Osteoblast (primary cell): ENCODE results near the gene SNRPF. TPM values are rescaled to one million over a fixed set of nuclear protein-coding genes. Genes with fewer than 3 reads are reported as not detected.

Source experiments
- DNase-seq: peaks from one replicate; pipeline ENCODE4 v3.0.0; 2011; ENCODE audit warnings: low spot score, mixed read lengths; ENCODE audit not compliant: insufficient read length; ENCODE audit errors: missing footprints
- H2AFZ ChIP-seq: 2 replicates; pipeline ENCODE4 v1.6.0; 2011; ENCODE audit warnings: mild to moderate bottlenecking, low read length
- H3K27ac ChIP-seq: 2 replicates; pipeline ENCODE4 v1.5.1; 2011; ENCODE audit warnings: mild to moderate bottlenecking, low read depth, low read length, moderate library complexity
- H3K27me3 ChIP-seq: 2 replicates; pipeline ENCODE4 v1.6.0; 2012; ENCODE audit warnings: mild to moderate bottlenecking, control low read depth, inconsistent platforms, low read length, moderate library complexity; ENCODE audit not compliant: insufficient read depth
- H3K36me3 ChIP-seq: 2 replicates; pipeline ENCODE4 v1.5.1; 2011; ENCODE audit warnings: mild to moderate bottlenecking, low read length, control low read depth, moderate library complexity; ENCODE audit not compliant: insufficient read depth
- H3K4me1 ChIP-seq: 2 replicates; pipeline ENCODE4 v1.5.1; 2011; ENCODE audit warnings: mild to moderate bottlenecking, low read length, control low read depth, moderate library complexity; ENCODE audit not compliant: insufficient read depth
- H3K4me2 ChIP-seq: 2 replicates; pipeline ENCODE4 v1.6.0; 2011; ENCODE audit warnings: mild to moderate bottlenecking, low read length; ENCODE audit not compliant: insufficient read depth
- H3K4me3 ChIP-seq: fragments of 200-600 bp; sonication (generic); 3 replicates; pipeline ENCODE4 v1.5.1; 2012; ENCODE audit warnings: mild to moderate bottlenecking, low read length, inconsistent platforms; ENCODE audit not compliant: insufficient read depth
- H3K79me2 ChIP-seq: 2 replicates; pipeline ENCODE4 v1.6.0; 2012; ENCODE audit warnings: mild to moderate bottlenecking, low read length, control low read depth, inconsistent platforms; ENCODE audit not compliant: insufficient read depth
- H3K9me3 ChIP-seq: 2 replicates; pipeline ENCODE4 v1.5.1; 2011; ENCODE audit warnings: low read depth, low read length, control low read depth
- H4K20me1 ChIP-seq: 2 replicates; pipeline ENCODE4 v1.6.0; 2012; ENCODE audit warnings: mild to moderate bottlenecking, low read length, control low read depth; ENCODE audit not compliant: insufficient read depth
- total RNA-seq: library from RNA; depleted of rRNA; stranded (reverse); fragments of >200 nt; gene quantifications from 2 replicates; pipeline ENCODE4 v1.2.3, GENCODE V29; 2012
- TF ChIP-seq, protein P1 (sequence below): IDR thresholded peaks from 2 replicates; pipeline ENCODE4 v1.5.1; 2011; ENCODE audit warnings: mild to moderate bottlenecking, low read depth, low read length, moderate library complexity; ENCODE audit errors: extremely low read depth

The SNRPF gene
- total RNA-seq, 1 donor = 6.2 TPM

DNA sequence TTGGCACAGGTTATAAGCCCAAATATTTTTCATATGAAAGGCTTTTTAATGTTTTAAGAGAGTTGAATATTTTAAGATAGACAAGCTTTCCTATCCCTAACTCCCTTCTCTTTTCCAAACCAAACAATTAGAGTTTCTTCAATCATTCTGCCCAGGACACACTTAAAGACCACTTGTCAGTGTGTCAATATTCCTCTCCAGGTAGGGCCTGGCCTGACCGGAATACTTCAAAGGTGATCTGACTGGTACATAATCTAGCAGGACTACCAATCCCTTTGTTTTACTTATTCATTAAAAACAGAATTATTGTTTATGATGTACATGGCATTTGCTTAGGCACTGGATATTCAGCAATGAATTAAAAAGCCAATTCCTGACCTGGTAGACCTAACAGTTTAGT is 24.2 kb upstream of the SNRPF start:
- Histone ChIP-seq H3K36me3 (no peaks in the 10 kb centered on the region), H3K4me2 (no peak overlapping the region), H3K9me3 (no peaks in the 10 kb centered on the region), H3K27me3 (peaks cover 37% of the 10 kb centered on the region), H3K79me2 (no peaks in the 10 kb centered on the region), H3K4me3 (no peak overlapping the region), H3K4me1 (peaks cover 23% of the 10 kb centered on the region), H2AFZ (no peak overlapping the region), H4K20me1 (no peaks in the 10 kb centered on the region), H3K27ac (no peak overlapping the region)
- TF ChIP-seq, protein P1, sequence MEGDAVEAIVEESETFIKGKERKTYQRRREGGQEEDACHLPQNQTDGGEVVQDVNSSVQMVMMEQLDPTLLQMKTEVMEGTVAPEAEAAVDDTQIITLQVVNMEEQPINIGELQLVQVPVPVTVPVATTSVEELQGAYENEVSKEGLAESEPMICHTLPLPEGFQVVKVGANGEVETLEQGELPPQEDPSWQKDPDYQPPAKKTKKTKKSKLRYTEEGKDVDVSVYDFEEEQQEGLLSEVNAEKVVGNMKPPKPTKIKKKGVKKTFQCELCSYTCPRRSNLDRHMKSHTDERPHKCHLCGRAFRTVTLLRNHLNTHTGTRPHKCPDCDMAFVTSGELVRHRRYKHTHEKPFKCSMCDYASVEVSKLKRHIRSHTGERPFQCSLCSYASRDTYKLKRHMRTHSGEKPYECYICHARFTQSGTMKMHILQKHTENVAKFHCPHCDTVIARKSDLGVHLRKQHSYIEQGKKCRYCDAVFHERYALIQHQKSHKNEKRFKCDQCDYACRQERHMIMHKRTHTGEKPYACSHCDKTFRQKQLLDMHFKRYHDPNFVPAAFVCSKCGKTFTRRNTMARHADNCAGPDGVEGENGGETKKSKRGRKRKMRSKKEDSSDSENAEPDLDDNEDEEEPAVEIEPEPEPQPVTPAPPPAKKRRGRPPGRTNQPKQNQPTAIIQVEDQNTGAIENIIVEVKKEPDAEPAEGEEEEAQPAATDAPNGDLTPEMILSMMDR = no peak
- no peak for DNase-seq

DNA sequence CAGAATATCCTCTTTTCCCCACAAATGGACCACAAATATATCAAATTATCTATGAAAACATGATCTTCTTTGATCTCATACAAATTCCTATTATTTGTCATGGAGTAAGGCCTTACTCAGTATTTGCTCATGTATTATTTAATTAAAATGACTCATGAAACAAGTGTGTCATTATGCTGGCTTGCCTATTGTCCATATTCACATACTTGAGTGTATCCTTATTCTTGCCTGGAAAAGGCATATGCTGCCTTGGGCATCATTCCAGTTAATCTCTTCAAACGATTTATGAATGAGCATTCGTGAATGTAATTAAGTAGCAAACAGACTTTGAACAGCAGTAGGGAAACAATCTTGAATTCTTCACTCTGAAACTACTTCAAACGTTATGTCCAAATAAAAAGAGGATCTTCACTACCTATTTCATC is 22.6 kb upstream of the SNRPF start:
- DNase-seq = no peak
- TF ChIP-seq, protein P1 = no peak
- Histone ChIP-seq H3K36me3 (no peaks in the 10 kb centered on the region), H3K27ac (no peak overlapping the region), H3K27me3 (peaks cover 25% of the 10 kb centered on the region), H3K4me3 (no peak overlapping the region), H4K20me1 (no peaks in the 10 kb centered on the region), H2AFZ (no peak overlapping the region), H3K4me2 (peak overlapping the region; percentile 37), H3K4me1 (peaks cover 23% of the 10 kb centered on the region), H3K9me3 (no peaks in the 10 kb centered on the region), H3K79me2 (no peaks in the 10 kb centered on the region)

DNA sequence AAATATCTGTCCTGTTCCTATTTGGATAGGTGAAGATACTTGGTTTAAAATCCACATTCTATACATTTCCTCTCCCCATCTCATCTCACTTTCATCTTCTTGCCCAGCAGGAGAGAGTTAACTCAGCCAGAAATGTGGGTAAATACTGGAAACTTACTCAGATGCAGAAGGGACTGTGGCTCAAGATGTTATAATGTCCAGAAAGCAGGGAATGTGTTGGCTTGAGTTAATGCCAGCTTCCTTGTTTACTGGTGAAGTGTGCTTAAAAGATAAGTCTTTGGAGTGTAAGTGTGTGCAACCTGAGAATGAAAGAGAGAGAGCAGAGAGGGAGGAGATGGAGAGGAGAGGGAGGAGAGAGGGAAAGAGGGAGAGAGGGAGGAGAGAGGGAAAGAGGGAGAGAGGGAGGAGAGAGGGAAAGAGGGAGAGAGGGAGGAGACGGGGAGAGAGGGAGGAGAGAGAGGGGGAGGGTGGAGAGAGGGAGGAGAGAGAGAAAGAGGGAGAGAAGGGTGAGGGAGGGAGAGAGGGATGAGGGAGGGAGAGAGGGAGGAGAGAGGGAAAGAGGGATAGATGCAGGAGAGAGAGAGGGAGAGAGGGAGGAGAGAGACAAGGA is 22.0 kb upstream of the SNRPF start:
- TF ChIP-seq, protein P1 = no peak
- Histone ChIP-seq H3K9me3 (no peaks in the 10 kb centered on the region), H3K36me3 (no peaks in the 10 kb centered on the region), H3K27me3 (peaks cover 21% of the 10 kb centered on the region), H3K4me2 (peak overlapping the region; percentile 37), H3K4me1 (peaks cover 23% of the 10 kb centered on the region), H3K27ac (no peak overlapping the region), H3K79me2 (no peaks in the 10 kb centered on the region), H2AFZ (peak overlapping the region; percentile 81), H4K20me1 (no peaks in the 10 kb centered on the region), H3K4me3 (no peak overlapping the region)
- DNase-seq = no peak

DNA sequence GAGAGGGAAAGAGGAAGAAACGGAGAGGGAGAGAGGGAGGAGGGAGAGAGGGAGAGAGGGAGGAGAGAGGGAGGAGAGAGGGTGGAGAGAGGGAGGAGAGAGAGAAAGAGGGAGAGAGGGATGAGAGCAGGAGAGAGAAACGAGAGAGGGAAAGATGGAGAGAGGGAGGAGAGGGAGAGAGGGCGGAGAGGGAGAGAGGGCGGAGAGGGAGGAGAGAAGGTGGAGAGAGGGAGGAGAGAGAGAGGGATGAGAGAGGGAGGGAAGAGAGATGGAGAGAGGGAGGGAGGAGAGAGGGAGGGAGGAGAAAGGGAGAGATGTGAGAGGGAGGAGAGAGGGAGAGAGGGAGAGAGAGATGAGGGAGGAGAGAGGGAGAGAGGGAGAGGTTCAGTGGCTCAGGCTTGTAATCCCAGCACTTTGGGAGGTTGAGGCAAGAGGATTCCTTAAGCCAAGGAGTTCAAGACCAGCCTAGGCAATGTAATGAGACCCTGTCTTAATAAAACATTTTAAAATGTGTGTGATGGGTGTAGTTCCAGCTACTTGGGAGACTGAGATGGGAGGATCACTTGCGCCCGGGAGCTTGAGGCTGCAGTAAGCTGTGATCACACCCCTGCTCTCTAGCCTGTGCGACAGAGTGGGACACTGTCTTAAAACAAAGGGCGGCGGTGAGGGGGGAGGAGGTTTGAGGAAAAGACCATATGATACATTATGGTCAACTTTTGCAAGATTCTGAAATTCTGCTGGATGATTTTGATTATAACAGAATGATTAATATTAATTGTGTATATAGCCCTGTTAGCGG is 21.3 kb upstream of the SNRPF start:
- peak overlapping the region; percentile 81 for H2AFZ ChIP-seq
- peak overlapping the region; percentile 37 for H3K4me2 ChIP-seq
- TF ChIP-seq, protein P1 = no peak
- no peaks in the 10 kb centered on the region for H3K79me2 ChIP-seq
- no peak overlapping the region for H3K27ac ChIP-seq
- no peaks in the 10 kb centered on the region for H3K36me3 ChIP-seq
- H3K27me3 ChIP-seq = peaks cover 14% of the 10 kb centered on the region
- H3K4me3 ChIP-seq = no peak overlapping the region
- H3K4me1 ChIP-seq = peaks cover 23% of the 10 kb centered on the region
- DNase-seq = no peak
- no peaks in the 10 kb centered on the region for H3K9me3 ChIP-seq
- no peaks in the 10 kb centered on the region for H4K20me1 ChIP-seq
